Stimulated activated CD8-positive, alpha-beta memory T cell treated with anti-CD3 and anti-CD28 coated beads, Interleukin-4, amount 100 ng/mL, for 48 hours (primary cell): ENCODE data around the gene SH3GLB1.

Experiments used
- DNase-seq: peaks from one replicate; pipeline ENCODE4 v3.0.0-alpha.2; 2020

Gene SH3GLB1

DNA sequence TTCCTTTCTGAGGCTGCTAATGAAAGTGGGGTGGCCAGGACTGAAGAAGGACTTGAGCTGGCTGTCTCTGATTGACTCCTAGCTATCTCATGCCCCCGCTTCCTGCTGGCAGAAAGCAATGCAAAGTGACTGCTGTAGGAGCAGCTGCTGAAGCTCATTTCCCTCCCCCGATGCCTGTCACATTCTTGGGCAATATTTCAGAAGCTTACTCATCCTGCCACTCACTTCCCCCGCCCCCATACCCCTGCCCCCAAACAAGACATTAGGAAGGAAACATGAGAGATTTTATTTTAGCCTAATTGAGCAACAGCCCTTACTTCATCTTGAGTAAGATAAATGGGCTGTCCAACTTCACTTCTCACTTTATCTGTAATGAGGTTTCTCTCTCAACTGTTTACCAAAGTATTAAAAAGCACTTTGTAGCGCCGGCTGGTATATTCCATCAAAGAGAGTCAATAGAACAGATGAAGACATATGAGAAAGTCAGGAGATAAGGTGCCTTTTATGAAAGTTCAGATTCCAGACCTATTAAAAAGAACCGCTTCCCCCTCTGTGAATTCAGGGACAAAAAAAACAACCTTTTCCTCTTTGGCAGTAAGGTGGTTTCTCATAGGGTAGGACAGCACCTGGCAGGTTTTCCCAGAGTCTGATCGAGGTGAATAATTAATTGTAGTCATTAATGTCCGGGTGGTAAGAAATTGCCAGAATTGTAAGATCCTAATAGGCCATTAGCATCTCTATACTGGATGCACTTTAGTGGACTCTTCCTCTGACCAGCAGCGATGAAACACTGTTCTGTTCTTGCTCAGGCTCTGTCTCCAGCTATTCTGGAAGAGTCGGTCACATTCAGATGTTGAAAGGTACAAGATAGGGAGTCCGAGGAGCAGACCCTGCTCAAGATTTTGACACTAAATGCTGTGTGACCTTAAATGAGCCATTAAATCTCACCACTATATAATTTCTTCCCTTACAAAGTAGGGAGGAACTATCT lies 70.2 kb downstream of the SH3GLB1 start:
- DNase-seq, result peak; percentile 70

DNA sequence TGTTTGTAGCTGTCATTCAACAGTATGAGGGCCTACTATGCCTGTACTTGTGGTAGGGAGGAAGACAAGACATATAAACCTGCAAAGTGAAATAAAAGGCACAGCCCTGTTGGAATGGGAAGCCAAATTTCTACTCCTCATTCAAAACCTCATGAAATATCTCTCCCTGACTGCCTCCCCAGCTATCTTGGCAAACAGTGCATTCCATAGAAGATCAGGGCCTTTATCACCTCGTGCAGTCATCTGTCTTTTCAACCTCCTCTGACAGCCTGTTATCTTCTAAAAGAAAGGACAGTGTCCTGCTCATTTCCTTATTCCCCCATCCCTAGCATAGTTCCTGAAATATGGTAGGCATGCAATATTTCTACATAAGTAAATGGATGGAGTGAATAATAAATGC lies 71.0 kb downstream of the SH3GLB1 start:
- DNase-seq, result no peak

DNA sequence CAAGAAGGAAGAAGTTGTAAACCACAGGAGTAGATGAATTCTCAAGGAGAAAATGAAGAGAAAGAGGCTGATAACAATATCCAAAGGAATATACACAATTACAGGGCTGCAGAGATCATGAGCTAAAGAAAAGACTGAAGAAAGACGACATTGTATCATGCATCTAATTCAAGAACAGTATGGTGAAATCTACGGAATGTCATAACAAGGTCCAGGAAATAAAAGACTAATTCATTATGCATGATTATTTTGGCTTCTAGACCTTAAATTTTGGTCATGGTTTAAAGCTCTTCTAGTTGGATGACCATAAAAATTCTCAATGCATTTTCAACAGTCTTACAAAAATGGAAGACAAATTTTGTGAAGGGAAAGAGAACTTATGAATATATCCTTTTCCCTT lies 71.7 kb downstream of the SH3GLB1 start:
- no peak for DNase-seq

DNA sequence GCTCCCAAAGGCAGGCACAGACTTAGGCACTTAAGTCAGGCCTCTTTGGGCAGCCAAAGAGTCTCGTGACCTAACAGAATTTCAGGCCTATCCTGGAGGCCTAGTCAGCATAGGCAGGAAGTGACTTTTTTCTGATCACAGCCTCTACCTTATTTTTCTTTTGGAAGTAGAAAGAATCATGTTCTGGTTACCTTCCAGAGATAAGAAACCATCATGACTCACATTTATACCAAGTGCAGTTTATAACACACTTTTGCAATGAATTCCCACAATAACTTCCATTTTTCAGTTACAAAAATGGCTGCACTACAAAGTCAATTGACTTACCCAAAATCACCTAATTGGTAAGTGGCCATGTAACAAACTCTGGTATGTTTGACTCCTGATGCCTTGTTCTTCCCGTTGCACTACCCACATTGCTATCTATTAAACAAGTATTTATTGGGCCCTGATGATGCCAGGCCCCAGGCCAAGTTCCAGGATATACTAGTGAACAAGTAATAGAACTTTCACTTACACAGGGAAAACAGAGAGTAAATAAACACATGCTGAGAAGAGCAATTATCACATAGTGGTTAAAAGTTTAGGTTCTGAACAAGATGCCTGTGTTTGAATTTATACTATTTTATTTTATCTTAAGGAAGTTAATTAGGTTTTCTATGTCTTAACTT lies 74.3 kb downstream of the SH3GLB1 start:
- DNase-seq, result no peak

DNA sequence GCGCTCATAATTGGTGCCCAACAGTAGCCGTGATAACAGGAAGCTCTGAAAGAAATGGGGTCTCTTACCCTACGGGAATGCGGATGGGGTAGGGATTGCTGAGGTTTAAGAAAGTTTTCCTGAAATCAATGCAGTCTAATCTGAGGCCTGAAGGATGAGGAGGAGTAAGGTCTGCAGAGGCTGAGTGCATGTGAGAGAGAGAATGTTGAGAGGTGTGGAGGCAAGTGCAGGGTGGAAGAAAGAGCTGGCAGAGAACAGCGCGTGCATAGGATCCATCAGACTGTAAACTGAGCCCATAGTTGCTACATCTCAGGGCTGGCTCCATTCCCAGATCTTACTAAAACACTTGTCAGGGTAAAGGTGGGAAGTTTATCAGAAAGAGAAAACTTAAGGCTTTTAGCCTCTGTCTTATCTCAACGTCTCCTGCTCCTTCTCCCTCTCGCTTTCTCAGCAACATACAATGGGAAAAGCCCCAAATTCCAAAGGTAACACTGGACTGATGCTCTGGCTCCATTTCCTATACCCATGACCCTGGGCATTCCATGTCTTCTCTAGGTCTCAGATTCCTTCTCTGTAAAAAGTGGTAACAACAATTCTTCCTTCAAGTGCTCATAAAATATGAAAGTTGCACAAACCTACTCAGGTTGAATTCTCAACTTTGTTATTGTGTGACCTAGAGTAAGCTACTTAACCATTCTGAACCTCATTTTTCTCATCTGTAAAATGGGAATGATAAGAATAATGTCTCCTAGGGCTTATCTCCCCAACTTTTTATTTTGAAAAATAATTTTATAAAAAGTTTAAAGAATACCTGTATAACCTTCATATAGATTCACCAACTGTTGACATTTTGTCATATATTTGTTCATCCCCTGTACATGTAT lies 75.2 kb downstream of the SH3GLB1 start:
- DNase-seq, result no peak

DNA sequence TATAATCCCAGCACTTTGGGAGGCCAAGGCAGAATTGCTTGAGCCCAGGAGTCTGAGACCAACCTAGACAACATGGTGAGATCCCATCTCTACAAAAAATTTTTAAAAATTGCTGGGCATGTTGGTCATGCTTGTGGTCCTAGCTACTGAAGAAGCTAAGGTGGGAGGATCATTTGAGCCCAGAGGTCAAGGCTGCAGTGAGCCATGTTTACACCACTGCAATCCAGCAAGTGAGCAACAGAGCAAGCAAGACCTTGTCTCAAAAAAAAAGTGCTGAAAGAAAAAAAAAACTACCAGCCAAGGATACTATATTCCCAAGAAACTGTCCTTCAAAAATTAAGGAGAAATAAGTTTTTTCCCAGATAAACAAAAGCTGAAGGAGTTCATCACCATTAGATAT lies 78.1 kb downstream of the SH3GLB1 start:
- DNase-seq, result no peak

DNA sequence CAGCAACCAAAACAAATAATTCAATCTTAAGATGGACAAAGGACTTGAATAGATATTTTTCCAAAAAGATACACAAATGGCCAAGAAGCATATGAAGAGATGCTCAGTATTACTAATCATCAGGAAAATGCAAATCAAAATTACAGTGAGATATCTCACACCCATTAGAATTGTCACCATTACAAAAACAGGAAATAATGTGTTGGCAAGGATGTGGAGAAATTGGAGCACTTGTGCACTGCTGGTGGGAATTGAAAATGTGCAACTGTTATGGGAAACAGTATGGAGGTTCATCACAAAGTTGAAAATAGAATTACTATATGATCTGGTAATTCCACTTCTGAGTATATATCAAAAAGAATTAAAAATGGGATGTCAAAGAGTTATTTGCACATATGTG lies 83.2 kb downstream of the SH3GLB1 start:
- DNase-seq, result no peak

DNA sequence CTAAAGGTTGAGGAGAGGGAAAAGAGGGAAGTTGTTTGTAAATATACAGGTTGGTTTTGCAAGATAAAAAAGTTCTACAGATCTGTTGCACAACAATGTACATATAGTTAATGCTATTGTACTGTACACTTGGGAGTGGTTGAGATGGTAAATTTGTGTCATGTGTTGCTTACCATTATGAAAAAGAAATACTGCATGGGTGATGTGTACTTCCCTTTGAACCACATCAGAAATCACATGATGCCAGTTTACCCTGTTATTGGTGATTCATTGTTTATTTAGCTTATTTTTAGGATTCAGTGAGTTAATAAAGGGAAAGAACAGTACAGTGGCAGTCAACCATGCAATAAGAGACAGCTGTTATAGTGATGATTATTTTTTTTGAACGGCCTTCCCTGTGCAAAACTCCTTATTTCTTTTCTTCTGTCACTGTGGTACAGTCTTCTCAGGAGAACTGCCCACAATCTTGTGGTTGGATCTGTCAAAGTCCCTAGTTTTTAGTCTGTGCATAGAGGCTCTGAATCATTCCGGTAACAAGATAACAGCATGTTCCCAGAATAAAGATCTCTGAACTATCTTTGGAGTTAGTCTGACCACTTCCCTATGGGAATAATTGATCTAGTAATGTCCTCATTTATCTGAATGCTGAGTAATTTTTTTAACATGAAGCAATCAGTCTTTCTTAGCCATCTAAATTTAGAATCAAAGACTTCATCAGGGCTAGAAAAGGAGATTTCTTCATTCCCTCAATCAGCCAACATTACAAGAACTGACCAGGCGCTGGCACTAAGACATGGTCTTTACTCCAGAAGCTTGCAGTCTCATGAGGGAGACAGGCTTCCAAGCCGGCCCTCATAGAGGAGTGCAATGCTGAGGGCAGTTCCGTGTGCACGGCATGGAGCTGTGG lies 84.2 kb downstream of the SH3GLB1 start:
- no peak for DNase-seq

DNA sequence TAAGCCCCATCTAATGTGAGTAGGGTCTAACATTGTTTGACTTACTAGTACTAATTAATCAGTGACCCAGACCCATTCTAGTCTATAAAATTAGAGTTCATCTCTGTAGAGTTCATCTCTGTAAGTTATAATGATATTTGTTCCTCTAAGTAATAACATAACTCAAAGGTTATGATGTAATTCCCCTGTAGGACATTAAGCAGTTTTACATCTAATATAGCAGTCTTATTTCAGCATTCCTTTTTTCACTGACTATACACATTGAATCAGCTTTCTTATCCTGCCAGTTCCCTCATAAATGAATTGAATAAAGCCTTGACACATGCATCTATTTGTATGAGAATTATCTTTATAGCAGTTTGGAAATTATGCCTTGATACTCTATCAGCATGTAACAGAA lies 90.9 kb downstream of the SH3GLB1 start:
- no peak for DNase-seq
